ENCODE data around the gene CREB3L2.
"Not testable (repeated sequence)": the region's sequence is repeated elsewhere in the genome, so short reads cannot be mapped to it uniquely, and the experiment has no call there.

CREB3L2 gene

GRCh38 chr7:138001529-138002095 lies at the start of gene CREB3L2:
TSS of gene CREB3L2 (minus strand) at chr7:138002086. CDS start at chr7:138001705, 381 bp downstream.
- DNase-seq (ENCODE audit: low spot score) = peak; percentile 78

GRCh38 chr7:138049505-138050116 lies 47.7 kb upstream of the CREB3L2 start:
- no peak for DNase-seq (ENCODE audit: low spot score)

GRCh38 chr7:138047907-138048306 lies 46.0 kb upstream of the CREB3L2 start:
- no peak for DNase-seq (ENCODE audit: low spot score)

GRCh38 chr7:138044897-138045296 lies 43.0 kb upstream of the CREB3L2 start:
- no peak for DNase-seq (ENCODE audit: low spot score)

- not testable (repeated sequence) for DNase-seq (ENCODE audit: low spot score)
These were observed 38.2 kb upstream of the CREB3L2 start for GRCh38 chr7:138040063-138040462.

GRCh38 chr7:138036135-138036534 lies 34.2 kb upstream of the CREB3L2 start:
- DNase-seq (ENCODE audit: low spot score) = peak; percentile 20

- no peak for DNase-seq (ENCODE audit: low spot score)
These were observed 31.4 kb upstream of the CREB3L2 start for GRCh38 chr7:138033241-138033640.

GRCh38 chr7:138032770-138033169 lies 30.9 kb upstream of the CREB3L2 start:
- no peak for DNase-seq (ENCODE audit: low spot score)

GRCh38 chr7:138032186-138032585 lies 30.3 kb upstream of the CREB3L2 start:
- no peak for DNase-seq (ENCODE audit: low spot score)

- peak; percentile 40 for DNase-seq (ENCODE audit: low spot score)
These were observed 28.9 kb upstream of the CREB3L2 start for GRCh38 chr7:138030679-138031351.

- DNase-seq (ENCODE audit: low spot score) = no peak
These were observed 28.1 kb upstream of the CREB3L2 start for GRCh38 chr7:138029941-138030340.

GRCh38 chr7:138029126-138029525 lies 27.2 kb upstream of the CREB3L2 start:
- DNase-seq (ENCODE audit: low spot score) = no peak

- no peak for DNase-seq (ENCODE audit: low spot score)
These were observed 25.2 kb upstream of the CREB3L2 start for GRCh38 chr7:138027100-138027499.

GRCh38 chr7:138025215-138026186 lies 23.6 kb upstream of the CREB3L2 start:
- no peak for DNase-seq (ENCODE audit: low spot score)

- DNase-seq (ENCODE audit: low spot score) = no peak
These were observed 22.9 kb upstream of the CREB3L2 start for GRCh38 chr7:138024765-138025164.

GRCh38 chr7:138024343-138024691 lies 22.4 kb upstream of the CREB3L2 start:
- DNase-seq (ENCODE audit: low spot score) = no peak

GRCh38 chr7:138023618-138024342 lies 21.9 kb upstream of the CREB3L2 start:
- DNase-seq (ENCODE audit: low spot score) = no peak

GRCh38 chr7:138021889-138022288 lies 20.0 kb upstream of the CREB3L2 start:
- no peak for DNase-seq (ENCODE audit: low spot score)

GRCh38 chr7:138017992-138018391 lies 16.1 kb upstream of the CREB3L2 start:
- DNase-seq (ENCODE audit: low spot score) = no peak

GRCh38 chr7:138015096-138015495 lies 13.2 kb upstream of the CREB3L2 start:
- no peak for DNase-seq (ENCODE audit: low spot score)

GRCh38 chr7:138014686-138015085 lies 12.8 kb upstream of the CREB3L2 start:
- no peak for DNase-seq (ENCODE audit: low spot score)

- not testable (repeated sequence) for DNase-seq (ENCODE audit: low spot score)
These were observed 12.3 kb upstream of the CREB3L2 start for GRCh38 chr7:138014201-138014600.
